Nephron progenitor cell (in vitro differentiated cells): ENCODE results near the gene ABCG1.

Experiments used
- DNase-seq: peaks from one replicate; pipeline ENCODE4 v3.0.0; 2021
- H3K27ac Mint-ChIP-seq: 2 replicates; pipeline ENCODE4 v1.8.0; 2021; ENCODE audit warnings: mild to moderate bottlenecking, moderate library complexity, mixed read lengths
- H3K27me3 Mint-ChIP-seq: 2 replicates; pipeline ENCODE4 v1.8.0; 2021; ENCODE audit warnings: mild to moderate bottlenecking, low read depth, mixed read lengths; ENCODE audit not compliant: poor library complexity
- H3K36me3 Mint-ChIP-seq: 2 replicates; pipeline ENCODE4 v1.8.0; 2021; ENCODE audit warnings: low read depth, mixed read lengths
- H3K4me1 Mint-ChIP-seq: 2 replicates; pipeline ENCODE4 v1.8.0; 2021; ENCODE audit warnings: mixed read lengths
- H3K4me3 Mint-ChIP-seq: 2 replicates; pipeline ENCODE4 v1.8.0; 2021; ENCODE audit warnings: mild to moderate bottlenecking, moderate library complexity, mixed read lengths
- H3K9me3 Mint-ChIP-seq: 2 replicates; pipeline ENCODE4 v1.8.0; 2021; ENCODE audit warnings: mild to moderate bottlenecking, moderate library complexity, mixed read lengths
- CTCF ChIP-seq: fragments of 200-600 bp; sonication (generic); IDR thresholded peaks from 2 replicates; pipeline ENCODE4 v1.5.0; 2021; ENCODE audit warnings: antibody characterized with exemption

The ABCG1 gene

GRCh38 chr21:42276076-42276475, 57.1 kb downstream of the ABCG1 start:
- no peaks in the 10 kb centered on the region for H3K36me3 Mint-ChIP-seq
- H3K27me3 Mint-ChIP-seq, result no peaks in the 10 kb centered on the region
- H3K4me1 Mint-ChIP-seq, result peaks cover 48% of the 10 kb centered on the region
- TF ChIP-seq CTCF, result no peak
- peak; percentile 36 for DNase-seq
- H3K27ac Mint-ChIP-seq, result peak overlapping the region; percentile 64
- H3K9me3 Mint-ChIP-seq, result no peaks in the 10 kb centered on the region
- no peak overlapping the region for H3K4me3 Mint-ChIP-seq

GRCh38 chr21:42276526-42277154, 57.7 kb downstream of the ABCG1 start:
- no peak for TF ChIP-seq CTCF
- Mint-ChIP-seq H3K36me3 (no peaks in the 10 kb centered on the region), H3K27ac (no peak overlapping the region), H3K4me3 (no peak overlapping the region), H3K27me3 (no peaks in the 10 kb centered on the region), H3K9me3 (no peaks in the 10 kb centered on the region), H3K4me1 (peaks cover 48% of the 10 kb centered on the region)
- DNase-seq, result no peak

- TF ChIP-seq CTCF, result no peak
- Mint-ChIP-seq H3K4me1 (peaks cover 48% of the 10 kb centered on the region), H3K27ac (peak overlapping the region; percentile 27), H3K9me3 (no peaks in the 10 kb centered on the region), H3K36me3 (no peaks in the 10 kb centered on the region), H3K4me3 (no peak overlapping the region), H3K27me3 (no peaks in the 10 kb centered on the region)
- DNase-seq, result no peak
Observed at GRCh38 chr21:42277593-42277992, 58.7 kb downstream of the ABCG1 start.

- DNase-seq, result no peak
- Mint-ChIP-seq H3K9me3 (no peaks in the 10 kb centered on the region), H3K4me1 (peaks cover 45% of the 10 kb centered on the region), H3K27me3 (no peaks in the 10 kb centered on the region), H3K27ac (peak overlapping the region; percentile 52), H3K4me3 (no peak overlapping the region), H3K36me3 (no peaks in the 10 kb centered on the region)
- TF ChIP-seq CTCF, result no peak
Observed at GRCh38 chr21:42278451-42279149, 59.7 kb downstream of the ABCG1 start.

GRCh38 chr21:42279341-42279871, 60.5 kb downstream of the ABCG1 start:
- H3K36me3 Mint-ChIP-seq, result no peaks in the 10 kb centered on the region
- H3K9me3 Mint-ChIP-seq, result no peaks in the 10 kb centered on the region
- no peak for DNase-seq
- H3K4me3 Mint-ChIP-seq, result no peak overlapping the region
- peaks cover 42% of the 10 kb centered on the region for H3K4me1 Mint-ChIP-seq
- TF ChIP-seq CTCF, result no peak
- H3K27ac Mint-ChIP-seq, result peak overlapping the region; percentile 52
- H3K27me3 Mint-ChIP-seq, result no peaks in the 10 kb centered on the region
